Measurements from ENCODE around the gene CD300A.
"Not testable (repeated sequence)": the region's sequence is repeated elsewhere in the genome, so short reads cannot be mapped to it uniquely, and the experiment has no call there.

The CD300A gene

GRCh38 chr17:74518413-74518981 lies 52.1 kb downstream of the CD300A start:
- not testable (repeated sequence) for DNase-seq (ENCODE audit: low read depth in 1 of 2, low spot score in 1 of 2)

DNA sequence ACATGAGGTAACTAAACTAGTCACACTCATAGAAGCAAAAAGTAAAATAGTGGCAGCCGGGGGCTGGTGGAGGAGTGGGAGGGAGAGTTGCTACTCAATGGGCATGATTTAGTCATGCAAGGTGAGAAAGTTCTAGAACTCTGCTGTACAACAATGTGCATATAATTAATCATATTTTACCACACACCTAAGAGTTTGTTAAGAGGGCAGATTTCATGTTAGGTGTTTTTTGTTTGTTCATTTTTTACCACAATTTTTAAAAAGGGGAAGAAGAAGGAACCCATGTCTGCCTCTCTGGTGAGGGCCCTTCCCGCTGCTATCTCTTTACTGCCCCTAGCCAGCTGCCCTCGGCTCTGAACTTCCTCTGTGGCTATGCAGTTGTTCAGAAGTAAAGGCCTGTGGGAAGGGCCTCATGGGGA lies 53.6 kb downstream of the CD300A start:
- DNase-seq (ENCODE audit: low read depth in 1 of 2, low spot score in 1 of 2), result no peak

GRCh38 chr17:74520790-74521480 lies 54.5 kb downstream of the CD300A start:
- DNase-seq (ENCODE audit: low read depth in 1 of 2, low spot score in 1 of 2), result no peak

DNA sequence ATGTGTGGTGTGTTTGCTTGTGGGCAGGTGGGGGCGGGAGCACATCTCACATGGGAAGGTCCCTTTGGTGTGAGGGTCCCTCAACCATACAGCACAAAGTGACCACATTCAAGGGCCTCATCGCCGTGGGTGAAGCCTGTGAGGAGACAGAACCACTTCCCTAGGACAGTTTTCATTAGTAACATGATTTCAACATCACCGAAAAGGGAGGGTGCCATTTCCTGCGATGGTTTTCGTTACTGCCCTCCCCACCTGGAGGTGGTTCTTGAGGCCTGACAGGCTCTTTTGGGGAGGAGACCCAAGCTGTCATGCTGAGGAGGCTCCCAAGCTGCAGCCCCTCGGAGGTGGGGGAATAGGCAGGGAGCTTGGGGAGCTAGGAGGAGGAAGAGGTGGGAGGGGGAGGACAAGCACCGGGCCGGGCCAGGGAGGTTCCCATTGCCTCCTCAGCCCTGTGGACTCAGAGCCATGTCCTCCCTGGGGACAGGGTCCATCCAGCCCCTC lies 55.3 kb downstream of the CD300A start:
- no peak for DNase-seq (ENCODE audit: low read depth in 1 of 2, low spot score in 1 of 2)

GRCh38 chr17:74522381-74523105 lies 56.1 kb downstream of the CD300A start:
- DNase-seq (ENCODE audit: low read depth in 1 of 2, low spot score in 1 of 2), result no peak

DNA sequence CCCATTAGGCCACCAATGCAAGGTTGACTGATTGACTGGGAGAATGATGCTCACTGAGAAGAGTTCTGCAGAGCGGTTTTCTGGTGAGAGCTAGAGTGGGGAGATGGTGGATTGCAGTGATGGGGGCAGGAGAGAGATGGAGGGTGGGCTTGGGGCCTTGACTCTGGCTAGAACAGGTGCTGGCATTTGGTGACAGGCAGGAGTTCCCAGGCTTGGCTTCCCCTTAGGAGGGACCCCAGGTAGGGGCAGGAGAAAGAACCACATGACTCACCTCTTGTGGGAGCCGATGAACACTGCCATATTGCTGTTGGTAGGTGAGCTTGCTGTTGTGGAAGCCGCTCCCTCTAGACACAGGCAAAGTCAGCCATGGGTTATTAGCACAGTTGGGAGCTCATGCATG lies 56.9 kb downstream of the CD300A start:
- no peak for DNase-seq (ENCODE audit: low read depth in 1 of 2, low spot score in 1 of 2)

- DNase-seq (ENCODE audit: low read depth in 1 of 2, low spot score in 1 of 2), result no peak
Observed at GRCh38 chr17:74524653-74525464, 58.4 kb downstream of the CD300A start.

- no peak for DNase-seq (ENCODE audit: low read depth in 1 of 2, low spot score in 1 of 2)
Observed at GRCh38 chr17:74525465-74525725, 59.0 kb downstream of the CD300A start.

GRCh38 chr17:74525781-74526288 lies 59.4 kb downstream of the CD300A start:
- no peak for DNase-seq (ENCODE audit: low read depth in 1 of 2, low spot score in 1 of 2)

DNA sequence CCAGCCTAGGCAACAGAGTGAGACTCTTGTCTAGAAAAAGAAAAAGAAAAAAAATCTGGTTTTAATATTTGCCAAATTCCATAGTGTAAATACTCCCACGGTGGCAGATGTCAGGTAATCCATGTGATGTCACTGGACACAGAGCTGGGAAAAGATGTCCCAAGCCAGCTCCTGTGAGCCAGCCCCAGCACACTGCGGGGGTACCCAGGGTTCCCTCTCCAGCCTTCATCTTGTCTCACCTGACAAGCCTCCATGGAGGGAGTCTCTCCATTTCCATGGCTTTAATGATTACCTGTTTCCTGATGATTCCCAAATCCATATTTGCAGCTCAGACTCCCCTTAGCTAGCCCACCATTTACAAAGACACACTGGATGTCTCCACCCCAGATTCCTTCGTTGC lies 60.2 kb downstream of the CD300A start:
- no peak for DNase-seq (ENCODE audit: low read depth in 1 of 2, low spot score in 1 of 2)

DNA sequence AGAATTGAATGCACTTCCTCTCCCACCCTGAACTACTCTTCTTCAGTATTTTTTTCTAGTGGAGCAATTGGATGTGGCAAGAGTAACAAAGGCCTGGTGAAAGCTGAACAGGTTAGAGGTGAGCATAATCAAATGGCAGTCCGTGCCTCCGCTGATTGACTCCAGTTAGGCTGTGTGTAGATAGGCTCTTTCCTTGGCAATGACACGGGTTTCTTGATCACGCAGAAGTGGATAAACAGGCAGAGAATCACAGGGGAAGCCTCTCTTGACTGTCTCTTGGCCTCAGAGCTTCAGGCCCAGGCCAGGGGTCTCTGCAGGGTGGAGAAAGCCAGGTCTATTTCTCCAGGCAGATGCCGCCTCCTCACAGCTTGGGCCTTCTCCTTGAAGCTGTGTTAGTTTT lies 60.6 kb downstream of the CD300A start:
- no peak for DNase-seq (ENCODE audit: low read depth in 1 of 2, low spot score in 1 of 2)

DNA sequence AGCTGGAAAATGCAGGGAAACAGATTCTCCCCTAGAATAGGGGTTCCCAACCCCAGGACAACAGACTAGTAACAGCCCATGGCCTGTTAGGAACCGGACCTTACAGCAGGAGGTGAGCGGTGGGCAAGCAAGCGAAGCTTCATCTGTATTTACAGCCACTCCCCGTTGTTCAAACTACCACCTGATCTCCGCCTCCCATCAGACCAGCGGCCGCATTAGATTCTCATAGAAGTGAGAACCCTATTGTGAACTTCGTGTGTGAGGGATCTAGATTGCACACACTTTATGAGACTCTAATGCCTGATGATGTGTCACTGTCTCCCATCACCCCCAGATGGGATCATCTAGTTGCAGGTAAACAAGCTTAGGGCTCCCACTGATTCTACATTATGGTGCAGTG lies 61.3 kb downstream of the CD300A start:
- no peak for DNase-seq (ENCODE audit: low read depth in 1 of 2, low spot score in 1 of 2)

- no peak for DNase-seq (ENCODE audit: low read depth in 1 of 2, low spot score in 1 of 2)
Observed at GRCh38 chr17:74528491-74529199, 62.2 kb downstream of the CD300A start.

GRCh38 chr17:74529243-74529642 lies 62.8 kb downstream of the CD300A start:
- no peak for DNase-seq (ENCODE audit: low read depth in 1 of 2, low spot score in 1 of 2)

DNA sequence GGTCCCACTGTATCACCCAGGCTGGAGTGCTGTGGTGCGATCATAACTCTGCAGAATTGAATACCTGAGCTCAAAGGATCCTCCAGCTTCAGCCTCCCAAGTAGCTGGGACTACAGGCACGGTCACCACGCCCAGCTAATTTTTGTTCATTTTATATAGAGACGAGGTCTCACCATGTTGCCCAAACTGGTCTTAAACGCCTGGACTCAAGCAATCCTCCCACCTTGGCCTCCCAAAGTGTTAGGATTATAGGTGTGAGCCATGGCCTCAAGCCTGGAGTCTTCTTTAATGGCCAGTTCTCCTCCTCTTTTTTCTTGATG lies 64.4 kb downstream of the CD300A start:
- DNase-seq (ENCODE audit: low read depth in 1 of 2, low spot score in 1 of 2), result no peak

DNA sequence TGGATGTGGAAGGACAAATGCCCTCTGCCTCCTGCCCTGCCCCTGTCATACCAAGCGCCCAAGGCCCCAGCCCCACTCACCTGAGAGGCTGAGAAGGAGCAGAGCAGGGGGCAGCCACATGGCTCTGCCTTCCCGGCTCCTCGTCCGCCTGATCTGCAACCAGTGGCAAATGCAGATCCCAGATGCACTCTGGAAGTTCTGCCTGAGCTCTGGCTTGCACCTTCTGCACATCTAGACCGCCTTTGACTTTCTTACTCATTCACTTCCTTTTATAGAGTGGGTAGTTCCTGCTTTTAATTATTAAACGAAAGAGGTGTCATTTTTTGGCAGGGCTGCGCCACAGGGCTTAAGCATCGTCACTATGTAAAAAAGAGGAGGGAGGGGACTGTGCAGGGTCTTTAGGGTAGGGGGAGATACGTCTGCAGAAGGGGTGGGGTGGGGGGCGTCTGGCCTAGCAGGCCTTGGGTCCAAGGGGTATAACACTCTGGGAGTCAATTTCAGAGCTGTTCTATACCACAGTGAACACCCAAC lies 64.9 kb downstream of the CD300A start, which contains the start of gene CD300LB:
CD300LB (minus strand) TSS at position 245 of the 531 bp plus-strand sequence; CDS start at position 120, 125 bp downstream.
- DNase-seq (ENCODE audit: low read depth in 1 of 2, low spot score in 1 of 2), result no peak

DNA sequence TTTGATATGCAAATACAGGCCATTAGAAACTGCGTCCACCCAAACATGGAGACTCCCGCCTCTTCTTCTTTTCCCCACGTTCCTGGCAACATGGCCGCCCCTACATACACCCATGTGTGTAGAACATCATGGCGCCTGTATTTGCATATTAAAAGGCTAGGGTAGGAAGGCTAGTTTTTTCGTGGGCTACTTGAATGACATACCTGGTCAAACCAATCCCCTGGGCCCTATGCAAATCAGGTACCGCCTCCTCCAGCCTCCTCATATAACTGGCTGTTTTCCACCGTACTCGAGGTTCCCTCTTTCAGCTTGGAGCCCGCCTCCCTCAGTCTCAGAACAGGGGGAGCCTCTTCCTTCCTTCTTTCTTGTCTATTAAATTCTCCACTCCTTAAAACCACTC lies 65.7 kb downstream of the CD300A start:
- DNase-seq (ENCODE audit: low read depth in 1 of 2, low spot score in 1 of 2), result no peak

All from stimulated activated CD4-positive, alpha-beta T cell treated with anti-CD3 and anti-CD28 coated beads, Interleukin-15, amount 100 ng/mL, for 1 hour (primary cell).